T47D (cell line): ENCODE data around the gene ATP5MK.
"Not testable (repeated sequence)": the region's sequence is repeated elsewhere in the genome, so short reads cannot be mapped to it uniquely, and the experiment has no call there.

ENCODE experiments used
- DNase-seq, 2 experiments: peaks; one replicate each; pipeline versions ENCODE4 v3.0.0 to v3.0.0-alpha.2; 2011 to 2012; ENCODE audit warnings: low read depth in 1 of 2, low spot score in 1 of 2
- JUND ChIP-seq: IDR thresholded peaks from 2 replicates; pipeline ENCODE4 v1.6.1; 2012; ENCODE audit warnings: low read depth
- in situ Hi-C: cut with HindIII; loops from 2 replicates; pipeline ENCODE4 v1.10.0; 2016; ENCODE audit warnings: low sequenced_read_pairs, low pct_unique_long_range_greater_than_20kb

The ATP5MK gene

DNA sequence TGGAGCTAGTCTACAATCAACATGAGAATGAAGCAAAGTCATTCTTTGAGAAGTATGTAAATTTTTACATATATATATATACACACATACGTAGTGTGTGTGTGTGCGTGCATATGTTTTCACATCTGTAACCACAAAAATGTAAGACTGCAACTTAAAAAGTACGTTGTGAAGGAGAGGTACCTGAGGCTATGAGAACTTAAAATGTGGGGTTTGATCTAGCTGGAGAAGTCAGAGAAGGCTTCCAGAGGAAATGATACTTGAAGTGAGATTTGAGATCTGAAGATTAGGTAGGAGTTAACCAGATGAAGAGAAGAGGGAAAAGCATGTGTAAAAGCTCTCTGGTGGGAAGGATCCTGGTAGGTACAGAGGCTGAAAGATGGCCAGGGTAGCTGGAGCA is 22.7 kb downstream of the ATP5MK start:
- TF ChIP-seq JUND = no peak
- DNase-seq = no peak
- in situ Hi-C loops = no loop called here

GRCh38 chr10:103367782-103368518 is 28.3 kb downstream of the ATP5MK start, which contains the start of gene TAF5:
TSS of gene TAF5 (plus strand) at chr10:103367976. CDS start at chr10:103367990, 14 bp downstream.
- in situ Hi-C loops = no loop called here
- TF ChIP-seq JUND = no peak
- peak; percentile 49 to 95 for DNase-seq

GRCh38 chr10:103367379-103367781 is 28.9 kb downstream of the ATP5MK start:
- in situ Hi-C loops = no loop called here
- peak in 1 of 2 experiments; percentile 36 for DNase-seq
- TF ChIP-seq JUND = no peak

- in situ Hi-C loops, DNase-seq: not testable (repeated sequence)
Measured at GRCh38 chr10:103360791-103361190, 35.5 kb downstream of the ATP5MK start.

- DNase-seq, in situ Hi-C loops: not testable (repeated sequence)
Measured at GRCh38 chr10:103359493-103359892, 36.8 kb downstream of the ATP5MK start.

DNA sequence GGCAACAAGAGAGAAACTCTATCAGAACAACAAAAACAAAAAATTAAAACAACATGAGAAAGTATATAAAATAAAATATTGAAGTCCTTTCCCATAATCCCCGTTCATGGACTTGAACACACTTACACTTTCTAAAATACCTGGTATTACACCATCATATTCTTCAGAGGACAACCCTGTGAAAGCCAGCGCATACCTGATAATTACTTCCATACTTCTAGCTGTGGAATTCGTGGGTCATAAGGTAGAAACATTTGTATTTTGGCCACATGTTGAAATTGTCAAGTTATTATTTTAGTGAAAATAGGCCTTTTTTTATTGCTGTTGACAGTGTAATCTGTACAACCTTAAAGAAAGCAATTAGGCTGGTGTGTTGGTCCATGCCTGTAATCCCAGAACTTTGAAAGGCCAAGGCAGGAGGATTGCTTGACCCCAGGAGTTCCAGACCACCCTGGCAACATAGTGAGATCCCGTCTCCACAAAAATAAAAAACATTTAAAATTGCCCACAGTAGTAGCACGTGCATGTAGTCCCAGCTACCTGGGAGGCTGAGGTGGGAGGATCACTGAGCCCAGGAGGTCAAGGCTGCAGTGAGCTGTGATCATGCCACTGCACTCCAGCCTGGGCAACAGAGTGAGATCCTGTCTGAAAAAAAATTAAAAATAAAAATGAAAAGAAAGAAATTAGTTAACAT is 40.2 kb downstream of the ATP5MK start:
- in situ Hi-C loops = no loop called here
- TF ChIP-seq JUND = no peak

GRCh38 chr10:103354567-103354966 is 41.7 kb downstream of the ATP5MK start:
- in situ Hi-C loops, DNase-seq: not testable (repeated sequence)

More for the DNA sequence above, 40.2 kb downstream of the ATP5MK start:
- DNase-seq = no peak

GRCh38 chr10:103353281-103353680 is 43.0 kb downstream of the ATP5MK start:
- DNase-seq = peak in 1 of 2 experiments; percentile 6
- no peak for TF ChIP-seq JUND
- in situ Hi-C loops = no loop called here

GRCh38 chr10:103350517-103351260 is 45.6 kb downstream of the ATP5MK start, which contains the start of gene PCGF6:
TSS of gene PCGF6 (minus strand) at chr10:103351140. CDS start at chr10:103351066, 74 bp downstream.
- peak; percentile 71 to 83 for DNase-seq
- in situ Hi-C loops = no loop called here
- no peak for TF ChIP-seq JUND

DNA sequence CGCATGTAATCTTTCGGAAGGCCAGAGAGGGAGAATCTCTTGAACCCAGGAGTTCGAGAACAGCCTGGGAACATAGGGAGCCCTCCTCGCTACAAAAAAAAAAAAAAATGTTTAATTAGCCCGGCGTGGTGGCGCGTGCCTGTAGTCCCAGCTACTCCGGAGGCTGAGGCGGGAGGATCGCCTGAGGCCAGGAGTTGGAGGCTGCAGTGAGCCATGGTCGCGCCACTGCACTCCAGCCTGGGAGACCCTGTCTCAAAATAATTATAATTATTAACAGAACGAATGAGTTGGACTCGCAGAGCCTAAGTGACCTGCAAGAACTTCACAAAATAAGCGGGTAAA is 46.1 kb downstream of the ATP5MK start:
- in situ Hi-C loops = no loop called here
- TF ChIP-seq JUND = no peak

More for the DNA sequence above, 46.1 kb downstream of the ATP5MK start:
- no peak for DNase-seq
